ENCODE measurements around the gene TRAK1.

TRAK1 gene

DNA sequence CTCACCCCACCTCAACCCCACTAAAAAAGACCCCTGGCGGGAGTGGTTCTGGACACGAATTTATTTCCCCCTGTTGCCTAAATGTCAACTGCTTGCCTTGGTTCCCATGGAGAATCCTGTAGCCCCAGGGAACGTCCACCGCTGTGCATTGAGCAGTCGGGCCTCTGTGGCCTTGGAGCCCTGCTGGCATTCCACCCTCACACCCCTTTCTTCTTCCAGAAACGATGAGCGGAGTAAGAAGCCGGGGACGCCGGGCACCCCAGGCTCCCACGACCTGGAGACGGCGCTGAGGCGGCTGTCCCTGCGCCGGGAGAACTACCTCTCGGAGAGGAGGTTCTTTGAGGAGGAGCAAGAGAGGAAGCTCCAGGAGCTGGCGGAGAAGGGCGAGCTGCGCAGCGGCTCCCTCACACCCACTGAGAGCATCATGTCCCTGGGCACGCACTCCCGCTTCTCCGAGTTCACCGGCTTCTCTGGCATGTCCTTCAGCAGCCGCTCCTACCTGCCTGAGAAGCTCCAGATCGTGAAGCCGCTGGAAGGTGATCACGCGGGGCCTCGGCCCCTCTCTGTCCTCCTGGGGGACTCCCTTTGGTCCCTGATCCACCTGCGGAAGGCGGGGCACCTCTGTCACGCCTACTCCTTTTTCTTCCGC lies 111.2 kb downstream of the TRAK1 start:
- DNase-seq (ENCODE audit: low read depth in 2 of 3, low spot score in 1 of 3): no peak

DNA sequence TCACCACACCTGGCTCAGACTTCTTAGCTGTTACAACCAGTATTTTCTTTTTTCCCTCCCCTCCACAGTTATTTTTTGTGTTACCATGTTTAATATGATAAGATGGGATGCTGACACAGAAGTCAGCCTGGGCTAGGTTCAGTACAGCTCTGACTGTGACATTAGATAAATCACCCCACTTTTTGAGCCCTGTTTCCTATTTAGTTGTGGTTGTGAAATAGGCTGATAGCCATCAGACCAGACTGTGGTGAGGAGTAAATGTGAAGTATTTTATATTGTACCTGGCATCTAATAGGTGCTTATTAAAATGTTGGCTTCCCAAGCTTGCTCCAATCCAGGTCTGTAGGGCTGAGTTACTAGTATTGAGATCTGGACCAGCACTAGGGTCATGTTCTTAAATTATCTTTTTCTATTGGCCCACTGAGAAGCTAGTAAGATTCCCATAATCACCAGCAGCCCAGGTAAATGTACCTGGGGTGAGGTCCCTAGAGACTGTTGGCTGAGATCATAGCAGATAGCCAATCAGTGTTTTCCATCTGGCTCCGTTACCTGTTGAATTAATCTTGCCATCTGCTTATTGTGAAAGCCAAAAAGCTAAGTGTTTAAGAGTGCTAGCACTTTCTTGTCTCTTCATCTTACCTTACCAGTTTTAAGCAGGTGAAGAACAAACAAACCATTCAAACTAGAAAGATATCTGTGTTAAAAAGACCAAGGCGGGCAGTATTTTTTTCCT lies 113.9 kb downstream of the TRAK1 start:
- DNase-seq (ENCODE audit: low read depth in 2 of 3, low spot score in 1 of 3): no peak

DNA sequence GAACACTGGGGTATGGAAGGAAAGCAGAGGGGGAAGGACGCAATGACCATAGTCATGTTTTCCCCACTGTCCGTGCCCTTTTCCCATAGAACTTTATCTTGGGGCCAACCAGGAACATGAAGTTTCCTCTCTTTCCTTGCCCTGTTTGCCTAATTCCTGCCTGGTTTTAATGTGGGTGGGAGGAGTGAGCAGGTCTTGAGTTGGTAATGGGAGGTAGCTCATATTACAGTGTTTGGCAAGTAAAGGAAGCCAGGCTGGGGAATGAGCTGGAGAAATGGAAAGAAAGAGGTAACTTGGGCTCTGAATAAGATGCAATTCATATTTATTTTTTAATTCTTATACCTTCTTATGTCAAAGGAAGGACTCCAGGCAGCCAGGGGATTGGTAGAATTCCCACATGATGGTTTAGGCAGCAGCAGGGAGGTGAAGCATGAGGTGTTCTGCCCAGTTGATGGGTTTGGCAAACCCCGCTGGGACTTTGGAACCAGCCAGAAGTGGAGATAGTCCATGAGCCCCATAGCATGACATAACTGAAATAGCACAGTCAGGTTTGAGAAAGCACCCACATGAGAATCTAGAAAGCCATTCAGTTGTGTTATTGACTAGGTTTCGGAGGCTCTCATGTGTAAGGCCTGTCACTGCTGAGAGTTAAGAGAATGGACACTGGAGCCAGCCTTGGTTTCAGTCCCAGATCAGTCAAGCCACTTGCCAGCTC lies 114.8 kb downstream of the TRAK1 start:
- DNase-seq (ENCODE audit: low read depth in 2 of 3, low spot score in 1 of 3): no peak

DNA sequence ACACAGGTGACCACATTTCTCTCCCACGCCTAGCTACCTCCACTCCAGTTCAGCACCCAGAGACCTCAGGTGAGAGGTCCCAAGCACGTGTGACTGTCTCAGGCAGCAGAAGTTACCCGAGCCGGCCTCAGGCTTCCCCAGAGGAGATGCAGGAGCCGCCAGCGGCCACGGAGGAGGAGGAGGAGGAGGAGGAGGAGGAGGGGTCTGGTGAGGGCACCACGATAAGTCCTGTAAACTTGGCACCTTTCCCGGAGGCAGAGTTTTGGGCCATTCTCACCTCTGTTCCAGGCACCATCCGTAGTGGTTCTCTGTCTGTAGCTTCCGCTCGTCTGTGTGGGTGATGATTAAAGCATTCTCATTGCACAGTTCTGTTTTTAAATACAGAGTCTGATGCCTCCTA lies 118.8 kb downstream of the TRAK1 start:
- DNase-seq (ENCODE audit: low read depth in 2 of 3, low spot score in 1 of 3): no peak

DNA sequence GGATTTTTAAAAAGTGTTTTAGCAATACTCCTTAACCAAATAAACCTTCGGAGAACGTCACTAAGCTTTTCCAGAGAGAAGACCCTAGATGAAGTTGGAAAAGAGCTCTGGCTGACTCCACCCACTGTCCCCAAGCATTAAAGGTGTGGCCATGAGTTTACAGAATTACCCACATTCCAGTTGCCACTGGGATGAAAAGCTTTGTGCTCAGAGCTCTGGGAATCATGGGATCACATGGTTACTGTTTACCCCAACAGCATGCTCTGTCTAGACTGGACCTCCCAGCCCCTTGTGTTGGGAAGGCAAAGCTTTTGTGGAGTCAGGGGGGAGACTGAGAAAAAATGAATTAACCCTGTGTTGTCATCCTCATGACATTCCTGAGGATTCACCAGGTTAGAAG lies 119.6 kb downstream of the TRAK1 start:
- DNase-seq (ENCODE audit: low read depth in 2 of 3, low spot score in 1 of 3): no peak

DNA sequence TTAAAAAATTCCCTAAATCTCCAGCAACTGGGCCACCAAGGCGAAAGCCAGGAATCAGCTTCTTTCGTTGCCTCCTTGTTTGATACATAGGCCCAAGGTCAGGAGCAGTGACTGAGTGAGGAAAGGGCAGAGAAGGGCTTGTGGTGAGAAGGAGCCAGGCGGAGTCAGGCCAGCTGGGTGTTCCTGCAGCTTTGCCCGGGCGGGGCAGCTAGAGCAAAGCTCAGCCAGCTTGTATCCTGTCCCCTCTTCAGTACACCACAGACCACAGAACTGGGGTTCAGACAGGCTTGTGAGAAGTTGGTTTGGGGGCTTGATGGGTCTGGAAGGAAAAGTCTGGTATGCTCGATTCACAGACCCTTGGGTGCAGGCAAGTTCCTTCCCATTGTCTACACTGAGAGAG lies 122.3 kb downstream of the TRAK1 start:
- DNase-seq (ENCODE audit: low read depth in 2 of 3, low spot score in 1 of 3): no peak

DNA sequence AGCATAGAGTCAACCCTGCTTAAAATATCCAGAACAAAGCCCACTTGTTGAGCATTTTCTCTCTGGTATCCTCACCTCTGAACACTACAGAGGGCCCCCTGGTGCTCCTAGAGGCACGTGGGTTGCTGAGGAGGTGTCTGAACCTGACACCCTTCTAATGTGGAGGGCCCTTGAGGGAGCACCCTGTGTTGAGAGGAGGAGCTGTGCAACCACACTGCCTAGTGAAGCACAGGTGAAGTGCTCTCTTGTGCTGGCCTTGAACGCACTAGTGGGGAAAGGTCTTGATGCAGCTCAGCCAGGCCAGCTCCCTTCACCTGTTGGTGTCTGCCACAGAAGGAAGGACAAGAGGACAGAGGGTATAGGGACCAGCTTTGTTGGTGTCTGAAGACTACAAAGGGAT lies 122.9 kb downstream of the TRAK1 start:
- DNase-seq (ENCODE audit: low read depth in 2 of 3, low spot score in 1 of 3): no peak

DNA sequence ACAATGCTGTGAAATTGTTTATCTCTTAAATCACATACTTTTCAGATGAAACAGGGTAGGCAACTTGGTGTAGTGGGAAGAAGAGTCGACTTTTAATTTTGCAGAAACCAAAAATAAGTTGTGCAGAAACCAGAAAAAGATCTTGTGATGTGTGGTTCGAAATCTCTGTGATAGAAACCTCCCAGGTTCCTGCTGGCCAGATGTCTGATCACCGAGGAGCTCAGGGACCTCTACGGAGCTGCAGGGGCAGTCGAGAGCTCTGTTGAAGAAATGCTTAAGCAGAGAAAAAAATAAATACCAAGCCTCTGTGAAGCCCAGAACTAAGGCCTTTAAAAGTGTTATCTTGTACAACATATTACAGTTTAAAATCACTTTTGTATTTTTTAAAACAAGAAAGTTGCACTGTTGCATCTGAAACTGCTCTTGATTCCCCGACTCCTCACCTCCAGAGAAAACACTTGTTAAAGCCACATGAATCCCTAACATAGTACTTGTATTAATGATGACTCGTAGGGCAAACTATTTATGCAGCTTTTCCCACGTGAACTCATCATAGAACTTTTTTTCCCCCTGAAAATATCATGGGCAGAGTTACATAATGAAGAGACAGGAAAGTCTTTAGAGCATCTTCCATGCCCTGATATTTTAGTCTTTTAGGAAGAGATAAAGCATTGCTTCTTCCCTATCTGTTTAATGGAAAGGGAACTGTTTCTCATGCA lies 123.6 kb downstream of the TRAK1 start:
- no peak for DNase-seq (ENCODE audit: low read depth in 2 of 3, low spot score in 1 of 3)

DNA sequence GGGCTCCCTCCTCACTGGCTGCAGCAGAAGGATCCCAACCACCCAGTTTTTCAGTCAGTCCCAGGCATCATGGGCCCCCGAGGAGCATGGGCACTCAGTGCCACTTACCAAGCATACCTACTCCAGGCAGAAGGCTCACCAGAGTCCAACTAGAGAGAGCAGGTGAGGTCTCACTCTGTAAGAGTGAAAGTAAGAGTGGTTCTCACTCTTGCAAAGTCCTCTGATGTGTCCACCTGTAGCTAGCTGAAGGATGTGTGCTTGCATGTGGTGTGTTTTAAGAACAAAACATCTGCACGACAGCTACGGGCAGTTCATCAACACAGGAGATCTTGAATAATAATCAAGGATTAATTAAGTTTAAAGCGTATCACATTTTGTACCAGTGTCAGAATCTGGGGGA lies 125.1 kb downstream of the TRAK1 start:
- DNase-seq (ENCODE audit: low read depth in 2 of 3, low spot score in 1 of 3): no peak

DNA sequence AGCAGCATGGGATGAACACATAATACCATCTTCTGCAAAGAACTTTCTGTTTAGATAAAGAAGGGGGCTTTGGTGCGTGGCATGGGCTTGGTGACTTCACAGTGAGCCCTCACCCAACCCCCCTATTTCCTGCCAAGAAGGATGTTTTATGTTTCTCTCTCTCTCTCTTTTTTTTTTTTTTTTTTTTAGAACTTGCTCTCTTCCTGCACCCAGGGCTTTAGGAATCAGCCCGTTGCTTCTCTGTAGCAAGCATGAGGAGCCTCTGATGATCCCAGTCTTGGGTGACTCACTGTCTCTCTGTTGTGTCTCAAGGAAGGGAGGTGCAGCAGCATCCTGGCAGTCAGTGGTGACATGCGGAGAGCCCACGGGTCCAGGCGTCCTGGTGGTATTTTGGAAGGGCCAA lies 125.8 kb downstream of the TRAK1 start:
- no peak for DNase-seq (ENCODE audit: low read depth in 2 of 3, low spot score in 1 of 3)

DNA sequence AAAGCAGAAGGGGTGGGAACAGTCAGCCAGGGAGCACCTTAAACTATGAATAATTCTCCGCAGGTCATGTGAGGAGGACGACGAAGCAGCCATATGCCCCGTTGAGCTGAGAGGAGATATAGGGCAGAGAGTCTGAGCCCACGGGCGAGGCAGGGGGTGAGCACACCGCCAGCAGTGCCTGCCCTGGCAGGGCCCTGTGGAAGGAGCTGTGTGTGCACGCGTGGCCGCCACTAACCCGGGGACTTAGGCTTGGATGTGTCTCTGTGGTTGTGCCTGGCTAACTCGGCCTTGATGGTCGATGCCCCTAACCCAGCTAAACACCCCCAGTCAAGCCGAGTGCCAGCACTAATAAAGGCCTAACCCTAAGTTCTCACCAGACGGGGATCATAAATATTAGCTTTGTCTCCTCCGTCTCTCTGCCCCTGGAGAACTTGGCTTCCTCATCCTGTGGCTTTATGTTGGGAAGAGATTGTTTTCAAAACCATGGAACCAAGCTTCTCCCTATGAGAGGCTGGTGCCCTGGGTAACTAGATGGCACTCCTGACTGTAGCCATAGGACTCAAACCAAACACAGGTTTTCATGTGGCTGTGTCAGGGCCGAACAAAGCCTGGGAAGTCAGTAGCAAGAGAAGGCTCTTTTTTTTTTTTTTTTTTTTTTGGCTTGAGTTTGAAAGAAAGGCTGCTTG lies 129.4 kb downstream of the TRAK1 start:
- no peak for DNase-seq (ENCODE audit: low read depth in 2 of 3, low spot score in 1 of 3)

DNA sequence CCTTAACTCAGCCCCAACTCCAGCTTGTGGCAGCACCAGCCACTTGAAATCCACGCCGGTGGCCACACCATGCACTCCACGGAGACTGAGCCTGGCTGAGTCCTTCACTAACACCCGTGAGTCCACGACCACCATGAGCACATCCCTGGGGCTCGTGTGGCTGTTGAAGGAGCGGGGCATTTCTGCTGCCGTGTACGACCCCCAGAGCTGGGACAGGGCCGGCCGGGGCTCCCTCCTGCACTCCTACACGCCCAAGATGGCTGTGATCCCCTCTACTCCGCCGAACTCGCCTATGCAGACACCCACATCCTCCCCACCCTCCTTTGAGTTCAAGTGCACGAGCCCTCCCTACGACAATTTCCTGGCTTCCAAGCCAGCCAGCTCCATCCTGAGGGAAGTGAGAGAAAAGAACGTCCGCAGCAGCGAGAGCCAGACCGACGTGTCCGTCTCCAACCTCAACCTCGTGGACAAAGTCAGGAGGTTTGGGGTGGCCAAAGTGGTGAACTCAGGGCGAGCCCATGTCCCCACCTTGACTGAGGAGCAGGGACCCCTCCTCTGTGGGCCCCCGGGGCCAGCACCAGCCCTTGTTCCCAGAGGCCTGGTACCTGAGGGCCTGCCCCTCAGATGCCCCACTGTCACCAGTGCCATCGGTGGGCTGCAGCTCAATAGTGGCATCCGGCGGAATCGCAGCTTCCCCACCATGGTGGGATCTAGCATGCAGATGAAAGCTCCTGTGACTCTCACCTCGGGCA lies 132.0 kb downstream of the TRAK1 start:
- DNase-seq (ENCODE audit: low read depth in 2 of 3, low spot score in 1 of 3): no peak

DNA sequence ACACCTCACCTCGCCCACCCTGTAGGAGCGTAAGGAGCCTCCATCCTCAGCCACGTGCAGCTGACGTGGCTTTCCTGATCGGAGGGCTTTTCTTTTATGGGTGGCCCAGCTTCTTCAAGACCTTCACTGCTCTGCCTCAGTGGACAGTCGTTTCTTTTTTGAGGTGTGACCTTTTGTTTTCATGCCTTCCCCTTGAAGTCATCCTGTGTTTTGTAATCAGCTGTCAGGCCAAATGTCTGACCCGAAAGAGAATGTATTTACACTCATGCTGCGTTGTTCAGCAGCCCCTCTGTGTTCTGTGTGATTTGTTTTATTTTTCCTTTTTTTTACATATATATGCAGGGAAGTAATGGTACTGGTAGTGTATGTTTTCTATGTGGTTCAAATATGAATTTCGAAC lies 133.0 kb downstream of the TRAK1 start:
- no peak for DNase-seq (ENCODE audit: low read depth in 2 of 3, low spot score in 1 of 3)

DNA sequence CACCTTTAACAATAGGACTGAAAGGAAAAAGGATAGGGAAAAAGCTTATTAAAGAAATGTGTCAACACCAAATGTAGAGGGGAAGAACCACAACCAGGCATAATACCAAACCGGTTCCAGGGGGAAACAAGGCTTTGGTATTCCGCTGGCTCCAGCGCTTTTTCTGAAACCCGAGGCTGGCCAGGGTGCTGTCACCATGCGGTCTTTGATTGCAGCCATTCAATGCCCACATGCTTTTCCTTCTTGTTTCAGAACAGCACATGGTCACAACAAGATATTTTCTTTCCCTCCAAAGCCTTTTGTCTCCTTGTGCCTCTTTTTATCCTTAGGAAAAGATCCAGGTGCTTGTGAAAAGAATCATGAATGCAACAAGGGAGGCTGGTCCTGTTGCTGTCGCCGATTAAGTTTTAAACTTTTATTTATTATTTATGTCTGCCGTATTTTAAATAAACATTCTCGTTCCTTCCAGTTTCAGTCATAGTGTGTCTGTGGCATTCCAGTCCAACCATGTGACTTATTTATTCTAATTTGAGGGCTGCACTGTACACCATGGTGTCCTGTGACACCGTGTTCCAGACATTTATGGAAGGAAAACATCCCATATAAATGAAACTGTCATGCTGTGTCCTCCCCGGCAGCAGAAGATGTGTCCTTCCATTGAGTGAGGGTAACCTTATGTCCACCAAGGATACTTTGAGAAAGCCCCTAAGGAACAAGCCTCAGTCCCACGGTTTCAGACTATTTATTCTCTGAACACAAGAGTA lies 133.7 kb downstream of the TRAK1 start:
- DNase-seq (ENCODE audit: low read depth in 2 of 3, low spot score in 1 of 3): no peak

DNA sequence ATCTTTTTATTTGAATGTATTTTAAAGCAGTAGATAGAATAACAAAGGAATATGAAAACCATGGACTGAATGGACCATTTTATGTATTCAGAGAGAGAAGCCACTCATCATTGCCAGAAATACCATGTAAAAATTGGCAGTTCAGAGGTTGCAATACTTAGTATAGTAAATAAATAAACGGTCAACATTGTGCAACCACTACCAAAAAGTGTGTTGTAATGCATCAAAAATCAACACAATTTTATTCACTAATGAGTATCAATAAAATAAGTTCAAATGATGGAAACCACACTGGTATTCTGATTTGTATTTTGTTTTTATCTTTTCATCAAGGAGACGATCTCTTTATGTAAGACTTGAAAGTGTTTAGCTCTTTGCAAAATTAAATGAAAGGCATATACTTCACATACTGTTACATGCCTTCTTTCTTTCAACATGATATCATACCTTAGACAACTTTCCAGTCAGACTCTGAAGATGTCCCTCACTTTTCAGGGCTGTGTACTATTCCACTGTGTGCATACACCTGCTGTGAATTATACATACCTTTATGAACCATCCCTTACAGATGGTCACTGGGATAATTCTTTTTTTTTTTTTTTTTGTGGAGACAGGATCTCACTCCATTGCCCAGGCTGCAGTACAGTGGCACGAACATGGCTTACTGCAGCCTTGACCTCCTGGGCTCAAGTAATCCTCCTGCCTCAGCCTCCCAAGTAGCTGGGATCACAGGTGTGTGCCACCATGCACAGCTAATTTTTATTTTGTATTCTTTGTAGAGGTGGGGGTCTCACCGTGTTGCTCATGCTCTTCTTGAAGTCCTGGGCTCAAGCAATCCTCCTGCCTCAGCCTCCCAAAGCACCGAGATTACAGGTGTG lies 134.6 kb downstream of the TRAK1 start:
- DNase-seq (ENCODE audit: low read depth in 2 of 3, low spot score in 1 of 3): no peak

DNA sequence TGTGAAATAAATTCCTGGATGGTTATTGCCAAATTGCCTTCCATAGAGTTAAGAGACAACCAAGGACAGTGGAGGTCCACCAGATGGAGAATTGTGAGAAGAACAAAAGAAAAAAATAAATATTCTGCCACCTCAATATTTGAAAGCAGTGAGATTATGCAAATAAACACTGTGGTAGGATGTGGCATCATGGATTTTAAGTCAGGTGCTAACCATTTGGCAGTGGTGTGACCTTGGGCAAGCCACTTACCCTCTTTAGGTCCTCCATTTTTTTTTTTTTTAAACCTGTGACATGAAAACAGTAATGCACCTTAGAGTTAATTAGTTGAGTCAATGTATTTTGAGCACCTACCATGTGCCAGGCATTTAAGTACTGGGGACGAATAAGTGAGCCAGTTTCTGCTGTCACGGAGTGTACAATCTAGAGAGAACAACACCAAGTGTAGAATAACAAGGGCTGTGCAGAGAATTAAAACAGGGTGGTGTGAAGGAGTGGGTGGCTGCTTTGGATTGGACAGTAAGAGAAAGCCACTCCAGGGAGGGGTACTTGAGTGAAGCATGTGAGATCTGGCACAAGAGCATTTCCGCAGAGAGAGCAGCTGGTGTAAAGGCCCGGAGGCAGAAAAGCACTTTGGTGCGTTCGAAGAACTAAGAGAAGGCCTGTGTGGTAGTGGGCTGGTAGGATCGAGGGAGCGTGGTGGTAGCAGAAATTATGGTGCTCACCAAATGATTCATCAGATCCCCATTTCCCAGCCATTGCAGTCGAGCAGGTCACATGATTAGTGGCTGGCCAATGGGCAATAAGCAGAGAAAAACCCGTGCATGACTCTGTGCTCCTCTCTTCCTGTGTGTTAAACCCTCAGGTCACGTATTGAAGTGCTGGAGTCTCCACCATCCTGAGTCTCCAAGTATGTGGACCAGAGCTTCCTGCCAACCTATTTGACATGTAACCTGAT lies 135.6 kb downstream of the TRAK1 start:
- DNase-seq (ENCODE audit: low read depth in 2 of 3, low spot score in 1 of 3): no peak

DNA sequence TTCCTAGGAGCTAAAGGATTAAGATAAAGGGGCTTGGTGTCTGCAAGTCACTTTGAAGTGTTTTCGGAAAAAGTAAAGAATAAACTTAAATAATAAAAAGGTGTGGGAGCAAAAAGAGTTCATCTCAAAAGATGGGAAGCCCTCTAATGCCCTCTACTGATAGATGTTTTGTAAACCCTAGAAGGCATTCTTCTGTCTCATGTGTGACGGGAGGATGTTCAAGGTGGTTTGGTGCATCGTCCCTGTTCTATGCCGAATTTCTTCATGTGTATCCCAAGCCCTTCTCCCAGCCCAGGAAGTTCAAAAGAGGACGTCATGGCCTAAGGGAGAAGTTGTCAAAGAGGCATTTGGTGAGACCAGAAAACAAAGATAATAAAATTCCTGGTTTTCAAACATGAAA lies 137.6 kb downstream of the TRAK1 start:
- no peak for DNase-seq (ENCODE audit: low read depth in 2 of 3, low spot score in 1 of 3)

Measured in stimulated activated CD4-positive, alpha-beta T cell treated with anti-CD3 and anti-CD28 coated beads, Interleukin-12 subunit alpha, Interleukin-12 subunit beta, amount 100 ng/mL, for 48 hours (primary cell).